K562 (cell line): ENCODE data around the gene C5orf24. TPM values are rescaled to one million over a fixed set of nuclear protein-coding genes. Genes with fewer than 3 reads are reported as not detected.

Experiments used
- ARNT ChIP-seq, 2 experiments: fragments of 450-650 bp; IDR thresholded peaks; 2 replicates each; pipeline ENCODE4 v1.6.1; 2016; ENCODE audit warnings: mild to moderate bottlenecking in 1 of 2
- ATF3 ChIP-seq, 2 experiments: fragments of 450-650 bp in 1 of 2; sonication (generic) in 1 of 2; formaldehyde crosslinking in 1 of 2; IDR thresholded peaks in 1 of 2; conservative IDR thresholded peaks in 1 of 2; 2 replicates each; pipeline versions ENCODE4 v1.6.1 to v1.8.1; 2016 to 2023; ENCODE audit warnings: mild to moderate bottlenecking in 2 of 2, moderate library complexity in 2 of 2, inconsistent platforms in 1 of 2, missing genetic modification reagents in 1 of 2
- CBFA2T2 ChIP-seq: fragments of 450-650 bp; conservative IDR thresholded peaks from 2 replicates; pipeline ENCODE4 v1.6.1; 2017; ENCODE audit warnings: mild to moderate bottlenecking
- CTBP1 ChIP-seq: fragments of 450-650 bp; IDR thresholded peaks from 2 replicates; pipeline ENCODE4 v1.6.1; 2016; ENCODE audit warnings: borderline replicate concordance
- ETV6 ChIP-seq, 3 experiments: fragments of 150-350 bp in 1 of 3; sonication (generic) in 1 of 3; formaldehyde crosslinking in 1 of 3; IDR thresholded peaks; 2 replicates each; pipeline versions ENCODE4 v1.6.1 to v1.8.0; 2014 to 2022; ENCODE audit warnings: borderline replicate concordance in 2 of 3, low read depth in 2 of 3, antibody characterized with exemption in 1 of 3, low read length in 1 of 3, mild to moderate bottlenecking in 1 of 3, missing genetic modification reagents in 1 of 3
- KDM4B ChIP-seq, 2 experiments: fragments of 450-650 bp in 1 of 2; sonication (generic) in 1 of 2; IDR thresholded peaks; 2 replicates each; pipeline ENCODE4 v1.6.1; 2016 to 2017; ENCODE audit warnings: borderline replicate concordance in 2 of 2, antibody characterized with exemption in 1 of 2, low read depth in 1 of 2, mild to moderate bottlenecking in 1 of 2
- MED1 ChIP-seq: sonication (generic); formaldehyde crosslinking; IDR thresholded peaks from 2 replicates; pipeline ENCODE4 v1.8.1; 2023; ENCODE audit warnings: missing genetic modification reagents, borderline replicate concordance
- PHB ChIP-seq: fragments of 250-450 bp; sonication (Bioruptor Pico); IDR thresholded peaks from 2 replicates; pipeline ENCODE4 v1.5.0; 2021
- PKNOX1 ChIP-seq: fragments of 450-650 bp; IDR thresholded peaks from 2 replicates; pipeline ENCODE4 v1.6.1; 2016
- RBM15 ChIP-seq: fragments of 200-400 bp; formaldehyde crosslinking; IDR thresholded peaks from 2 replicates; pipeline ENCODE4 v1.6.1; 2018; ENCODE audit warnings: mild to moderate bottlenecking, low read length, moderate library complexity; ENCODE audit not compliant: insufficient read depth
- SNIP1 ChIP-seq: fragments of 450-650 bp; IDR thresholded peaks from 2 replicates; pipeline ENCODE4 v1.7.1; 2017; ENCODE audit warnings: low read depth, mild to moderate bottlenecking
- TEAD4 ChIP-seq, 2 experiments: sonication (generic) in 1 of 2; formaldehyde crosslinking in 1 of 2; IDR thresholded peaks; 2 replicates each; pipeline versions ENCODE4 v1.6.1 to v1.8.0; 2012 to 2022; ENCODE audit warnings: borderline replicate concordance in 1 of 2, inconsistent platforms in 1 of 2, low read length in 1 of 2, mild to moderate bottlenecking in 1 of 2, missing genetic modification reagents in 1 of 2
- TFE3 ChIP-seq: fragments of 450-650 bp; formaldehyde crosslinking; IDR thresholded peaks from 2 replicates; pipeline ENCODE4 v1.4.0; 2020; ENCODE audit warnings: mild to moderate bottlenecking, mixed read lengths
- ZBTB8A ChIP-seq: fragments of 450-650 bp; IDR thresholded peaks from 2 replicates; pipeline ENCODE4 v1.6.1; 2018; ENCODE audit warnings: mild to moderate bottlenecking, moderate library complexity; ENCODE audit not compliant: partially characterized antibody
- ZNF121 ChIP-seq: sonication (generic); formaldehyde crosslinking; conservative IDR thresholded peaks from 2 replicates; pipeline ENCODE4 v1.8.0; 2022; ENCODE audit warnings: missing genetic modification reagents
- ZNF146 ChIP-seq: IDR thresholded peaks from one replicate; pipeline ENCODE4 v1.6.1; 2018; ENCODE audit warnings: missing compliant biosample characterization; ENCODE audit not compliant: unreplicated experiment
- ZNF184 ChIP-seq: sonication (generic); formaldehyde crosslinking; IDR thresholded peaks from 2 replicates; pipeline ENCODE4 v1.5.0; 2020; ENCODE audit warnings: missing genetic modification reagents
- ZNF274 ChIP-seq: IDR thresholded peaks from 2 replicates; pipeline ENCODE4 v1.6.1; 2011; ENCODE audit warnings: low read depth, mild to moderate bottlenecking, low read length, moderate library complexity, borderline replicate concordance
- ZNF398 ChIP-seq: fragments of 250-450 bp; sonication (Bioruptor Pico); IDR thresholded peaks from 2 replicates; pipeline ENCODE4 v1.8.0; 2021; ENCODE audit warnings: moderate library complexity, mild to moderate bottlenecking, inconsistent platforms
- ZNF507 ChIP-seq: conservative IDR thresholded peaks from 2 replicates; pipeline ENCODE4 v1.6.1; 2017; ENCODE audit warnings: missing genetic modification characterization, missing compliant biosample characterization
- ZNF561 ChIP-seq: fragments of 450-650 bp; formaldehyde crosslinking; conservative IDR thresholded peaks from 2 replicates; pipeline ENCODE4 v1.4.0; 2020; ENCODE audit warnings: mild to moderate bottlenecking, moderate library complexity
- polyA plus RNA-seq, 8 experiments: library from polyadenylated mRNA; depleted of rRNA in 4 of 8; stranded (reverse) in 5 of 8; unstranded in 3 of 8; fragments of >200 nt; fragmentation: Nextera tagmentation in 2 of 8; fragmentation: Illumina TruSeq in 1 of 8; extraction: Ambion mirVana in 2 of 8; extraction: Trizol in 1 of 8; gene quantifications; 2 replicates each; pipeline versions ENCODE4 v1.2.1 to v1.2.3, GENCODE V29; 2011 to 2014; ENCODE audit warnings: inconsistent platforms in 1 of 8, missing spikeins in 1 of 8
- total RNA-seq, 7 experiments: library from RNA; depleted of rRNA in 6 of 7; stranded (reverse); fragments of >200 nt in 6 of 7; fragmentation: Illumina TruSeq in 2 of 7; extraction: Trizol in 2 of 7; gene quantifications; 2 replicates each; pipeline versions ENCODE4 v1.2.1 to v1.2.3, GENCODE V29; 2011 to 2021; ENCODE audit warnings: low replicate concordance in 1 of 7

The C5orf24 gene
- total and polyA plus RNA-seq, 9 of the 15 experiments (the other 6 are each of a cell fraction or from before 2014, with no cell fraction given), result 8.9 to 38.6 (median 28.4) TPM

GRCh38 chr5:134873987-134874830 lies 28.4 kb downstream of the C5orf24 start, which contains the start of gene TXNDC15 (continued):
- no peak for TF ChIP-seq ETV6 (IDR thresholded peaks at IDR 0.05; ENCODE audit: borderline replicate concordance in 1 of 2, low read depth in 2 of 2, low read length in 1 of 2)
- TF ChIP-seq ETV6 (CRISPR knock-in tag; IDR thresholded peaks at IDR 0.05; ENCODE audit: borderline replicate concordance), result no peak
- TF ChIP-seq ZNF561, result no peak
- no peak for TF ChIP-seq ZNF507 (tag)
- no peak for TF ChIP-seq PHB (CRISPR knock-in tag)
- TF ChIP-seq TEAD4 (IDR thresholded peaks at IDR 0.05; ENCODE audit: low read length), result peak; percentile 24
- no peak for TF ChIP-seq TEAD4 (CRISPR knock-in tag; IDR thresholded peaks at IDR 0.05; ENCODE audit: borderline replicate concordance)
- TF ChIP-seq MED1 (CRISPR knock-in tag), result peak; percentile 84; the same call in 1 of the 2 replicates
- no peak for TF ChIP-seq TFE3 (CRISPR knock-in tag)
- TF ChIP-seq SNIP1, result no peak
- TF ChIP-seq RBM15, result no peak
- no peak for TF ChIP-seq ZNF146 (CRISPR knock-in tag)
- TF ChIP-seq ARNT (IDR thresholded peaks at IDR 0.05), result no peak
- peak in 1 of 2 experiments; percentile 77; a peak in 1 of 4 replicates for TF ChIP-seq KDM4B (IDR thresholded peaks at IDR 0.05; ENCODE audit: borderline replicate concordance in 2 of 2, low read depth in 1 of 2)
- TF ChIP-seq ZNF121, result no peak
- TF ChIP-seq ZBTB8A, result no peak
- no peak for TF ChIP-seq ZNF398 (CRISPR knock-in tag)
- TF ChIP-seq ZNF184 (CRISPR knock-in tag), result no peak
- no peak for TF ChIP-seq CBFA2T2
- TF ChIP-seq CTBP1, result no peak; the same call in 1 of the 2 replicates
- TF ChIP-seq PKNOX1, result no peak
- no peak for TF ChIP-seq ZNF274
- no peak for TF ChIP-seq ATF3 (IDR thresholded peaks at IDR 0.05)
- no peak for TF ChIP-seq ATF3 (CRISPR knock-in tag; conservative IDR thresholded peaks at IDR 0.05)
